ENCODE results near the gene TCOF1. TPM values are rescaled to one million over a fixed set of nuclear protein-coding genes. Genes with fewer than 3 reads are reported as not detected.

Gene TCOF1
- total RNA-seq, 1 donor from 2014 or later: 19.3 TPM

- H3K9me3 ChIP-seq (replicated peaks): no peaks in the 10 kb centered on the region
- H3K27ac ChIP-seq (replicated peaks): peak overlapping the region; percentile 81
- TF ChIP-seq, protein P1, sequence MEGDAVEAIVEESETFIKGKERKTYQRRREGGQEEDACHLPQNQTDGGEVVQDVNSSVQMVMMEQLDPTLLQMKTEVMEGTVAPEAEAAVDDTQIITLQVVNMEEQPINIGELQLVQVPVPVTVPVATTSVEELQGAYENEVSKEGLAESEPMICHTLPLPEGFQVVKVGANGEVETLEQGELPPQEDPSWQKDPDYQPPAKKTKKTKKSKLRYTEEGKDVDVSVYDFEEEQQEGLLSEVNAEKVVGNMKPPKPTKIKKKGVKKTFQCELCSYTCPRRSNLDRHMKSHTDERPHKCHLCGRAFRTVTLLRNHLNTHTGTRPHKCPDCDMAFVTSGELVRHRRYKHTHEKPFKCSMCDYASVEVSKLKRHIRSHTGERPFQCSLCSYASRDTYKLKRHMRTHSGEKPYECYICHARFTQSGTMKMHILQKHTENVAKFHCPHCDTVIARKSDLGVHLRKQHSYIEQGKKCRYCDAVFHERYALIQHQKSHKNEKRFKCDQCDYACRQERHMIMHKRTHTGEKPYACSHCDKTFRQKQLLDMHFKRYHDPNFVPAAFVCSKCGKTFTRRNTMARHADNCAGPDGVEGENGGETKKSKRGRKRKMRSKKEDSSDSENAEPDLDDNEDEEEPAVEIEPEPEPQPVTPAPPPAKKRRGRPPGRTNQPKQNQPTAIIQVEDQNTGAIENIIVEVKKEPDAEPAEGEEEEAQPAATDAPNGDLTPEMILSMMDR (IDR thresholded peaks at IDR 0.05; ENCODE audit: borderline replicate concordance): no peak
- H3K4me1 ChIP-seq: peaks cover 22% of the 10 kb centered on the region
- intact Hi-C loops (cut with micrococcal nuclease): no loop called here
- no peaks in the 10 kb centered on the region for H3K27me3 ChIP-seq (ENCODE audit: low read depth)
- peaks cover 32% of the 10 kb centered on the region for H3K36me3 ChIP-seq
- H3K4me3 ChIP-seq: no peak overlapping the region
- DNase-seq: no peak
These were observed 83.7 kb downstream of the TCOF1 start for GRCh38 chr5:150440948-150441812.

GRCh38 chr5:150441813-150442698, 84.6 kb downstream of the TCOF1 start:
- Histone ChIP-seq H3K4me1 (peaks cover 23% of the 10 kb centered on the region), H3K27me3 (ENCODE audit: low read depth) (no peaks in the 10 kb centered on the region), H3K36me3 (peaks cover 40% of the 10 kb centered on the region), H3K9me3 (replicated peaks) (no peaks in the 10 kb centered on the region), H3K4me3 (no peak overlapping the region), H3K27ac (replicated peaks) (peak overlapping the region; percentile 81)
- TF ChIP-seq, protein P1 (IDR thresholded peaks at IDR 0.05; ENCODE audit: borderline replicate concordance): no peak
- no peak for DNase-seq
- intact Hi-C loops (cut with micrococcal nuclease): no loop called here

- no peak for DNase-seq
- intact Hi-C loops (cut with micrococcal nuclease): no loop called here
- Histone ChIP-seq H3K36me3 (peaks cover 47% of the 10 kb centered on the region), H3K9me3 (replicated peaks) (no peaks in the 10 kb centered on the region), H3K4me1 (peaks cover 29% of the 10 kb centered on the region), H3K4me3 (no peak overlapping the region), H3K27ac (replicated peaks) (peak overlapping the region; percentile 81), H3K27me3 (ENCODE audit: low read depth) (no peaks in the 10 kb centered on the region)
- TF ChIP-seq, protein P1 (IDR thresholded peaks at IDR 0.05; ENCODE audit: borderline replicate concordance): no peak
These were observed 85.2 kb downstream of the TCOF1 start for GRCh38 chr5:150442699-150443080.

DNA sequence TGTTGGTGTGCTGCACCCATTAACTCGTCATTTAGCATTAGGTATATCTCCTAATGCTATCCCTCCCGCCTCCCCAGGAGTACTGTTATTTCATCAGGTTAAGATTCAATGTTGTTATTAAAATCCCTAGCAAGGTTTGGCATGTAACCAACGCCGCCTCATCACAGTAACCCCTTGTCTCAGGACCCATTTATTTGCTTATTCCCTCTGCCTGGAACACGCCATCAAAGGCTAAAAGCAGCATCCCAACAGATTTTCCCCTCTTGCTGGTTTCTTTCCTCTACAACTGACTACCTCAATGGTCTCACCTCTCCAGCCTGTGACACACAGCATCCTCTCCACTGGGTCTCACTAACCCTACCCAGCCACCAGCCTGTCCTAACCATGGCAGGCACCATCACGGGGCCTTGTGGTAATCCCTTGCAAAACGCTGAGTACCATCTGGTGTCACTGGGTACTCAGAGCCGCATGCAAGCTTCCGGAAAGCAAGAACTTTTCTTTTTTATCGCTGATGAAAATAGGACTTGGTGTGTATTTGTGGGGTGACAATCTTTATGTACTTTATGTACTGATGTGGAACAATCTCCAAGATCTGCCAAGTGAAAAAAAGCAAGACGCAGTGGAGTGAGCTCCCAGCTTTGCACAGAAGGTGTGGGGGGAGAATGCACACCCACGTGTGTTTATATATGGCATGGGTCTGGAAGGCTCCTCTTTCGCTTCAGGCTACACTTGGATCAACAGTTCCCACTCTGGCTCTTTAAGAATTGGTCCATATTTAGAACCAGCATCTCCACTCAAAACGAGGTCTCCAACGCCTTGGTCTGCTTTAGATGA, 86.0 kb downstream of the TCOF1 start:
- Histone ChIP-seq H3K27ac (replicated peaks) (no peak overlapping the region), H3K36me3 (peaks cover 50% of the 10 kb centered on the region), H3K9me3 (replicated peaks) (no peaks in the 10 kb centered on the region), H3K4me1 (peaks cover 37% of the 10 kb centered on the region), H3K27me3 (ENCODE audit: low read depth) (no peaks in the 10 kb centered on the region), H3K4me3 (no peak overlapping the region)
- no peak for DNase-seq
- TF ChIP-seq, protein P1 (IDR thresholded peaks at IDR 0.05; ENCODE audit: borderline replicate concordance): no peak
- intact Hi-C loops (cut with micrococcal nuclease): no loop called here

- DNase-seq: no peak
- peaks cover 47% of the 10 kb centered on the region for H3K4me1 ChIP-seq
- TF ChIP-seq, protein P1 (IDR thresholded peaks at IDR 0.05; ENCODE audit: borderline replicate concordance): no peak
- H3K27me3 ChIP-seq (ENCODE audit: low read depth): no peaks in the 10 kb centered on the region
- no peak overlapping the region for H3K4me3 ChIP-seq
- no peak overlapping the region for H3K27ac ChIP-seq (replicated peaks)
- peaks cover 50% of the 10 kb centered on the region for H3K36me3 ChIP-seq
- intact Hi-C loops (cut with micrococcal nuclease): no loop called here
- no peaks in the 10 kb centered on the region for H3K9me3 ChIP-seq (replicated peaks)
These were observed 87.3 kb downstream of the TCOF1 start for GRCh38 chr5:150444770-150445169.

Data from left ventricle myocardium inferior (tissue), 1 donor.